HG02943 (cell line): ENCODE data around the gene CIB4.

Experiments used
- ATAC-seq: cut with Tn5 transposase; IDR thresholded peaks from one replicate; pipeline ENCODE4 v1.9.1; 2021; ENCODE audit warnings: mild to moderate bottlenecking, low read depth, moderate library complexity; ENCODE audit not compliant: unreplicated experiment

CIB4 gene

DNA sequence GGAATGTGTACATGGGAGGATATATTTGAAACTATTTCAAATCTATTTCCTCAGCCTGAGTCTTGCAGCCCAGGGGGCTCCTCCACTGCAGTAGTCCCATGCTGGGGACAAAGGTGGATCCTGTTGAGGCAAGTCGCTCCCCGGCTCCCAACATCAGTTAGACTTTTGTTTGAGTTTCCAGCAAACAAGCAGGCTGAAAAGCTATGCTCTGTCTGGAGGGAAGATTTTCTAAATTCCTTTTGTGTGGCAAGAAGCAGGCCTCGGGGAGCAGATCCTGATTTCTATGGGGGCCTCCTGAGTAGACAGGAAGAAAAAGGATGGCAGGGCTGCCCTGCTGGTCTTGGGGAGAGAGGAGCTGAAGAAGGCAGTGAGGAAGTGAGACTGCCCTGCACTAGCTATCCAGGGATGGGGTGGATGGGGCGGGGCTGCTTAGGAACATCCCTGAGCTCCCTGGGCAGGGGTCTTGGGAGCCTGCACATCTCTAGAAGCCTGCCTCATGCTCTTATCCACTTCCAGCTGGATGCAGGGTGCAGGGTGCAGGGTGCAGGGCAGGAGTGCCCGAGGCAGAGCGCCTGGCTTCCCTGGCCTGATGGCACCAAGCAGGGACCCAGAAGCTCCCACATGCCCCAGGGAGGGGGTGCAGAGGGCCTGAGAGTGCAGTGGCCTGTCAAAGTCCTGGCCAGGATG lies 6.0 kb upstream of the CIB4 start:
- ATAC-seq, result no peak

DNA sequence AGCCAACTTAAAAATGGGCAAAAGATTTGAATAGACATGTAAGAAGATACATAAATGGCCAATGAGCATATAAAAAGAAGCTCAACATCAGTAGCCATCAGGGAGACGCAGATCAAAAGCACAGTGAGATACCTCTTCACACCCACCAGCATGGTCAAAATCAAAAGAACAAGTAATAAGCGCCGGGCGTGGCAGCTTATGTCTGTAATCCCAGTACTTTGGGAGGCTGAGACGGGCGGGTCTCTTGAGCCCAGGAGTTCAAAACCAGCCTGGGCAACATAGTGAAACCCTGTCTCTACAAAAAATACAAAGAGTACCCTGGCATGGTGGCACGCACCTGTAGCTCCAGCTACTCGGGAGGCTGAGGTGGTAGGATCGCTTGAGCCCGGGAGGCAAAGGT lies 4.6 kb upstream of the CIB4 start:
- no peak for ATAC-seq

DNA sequence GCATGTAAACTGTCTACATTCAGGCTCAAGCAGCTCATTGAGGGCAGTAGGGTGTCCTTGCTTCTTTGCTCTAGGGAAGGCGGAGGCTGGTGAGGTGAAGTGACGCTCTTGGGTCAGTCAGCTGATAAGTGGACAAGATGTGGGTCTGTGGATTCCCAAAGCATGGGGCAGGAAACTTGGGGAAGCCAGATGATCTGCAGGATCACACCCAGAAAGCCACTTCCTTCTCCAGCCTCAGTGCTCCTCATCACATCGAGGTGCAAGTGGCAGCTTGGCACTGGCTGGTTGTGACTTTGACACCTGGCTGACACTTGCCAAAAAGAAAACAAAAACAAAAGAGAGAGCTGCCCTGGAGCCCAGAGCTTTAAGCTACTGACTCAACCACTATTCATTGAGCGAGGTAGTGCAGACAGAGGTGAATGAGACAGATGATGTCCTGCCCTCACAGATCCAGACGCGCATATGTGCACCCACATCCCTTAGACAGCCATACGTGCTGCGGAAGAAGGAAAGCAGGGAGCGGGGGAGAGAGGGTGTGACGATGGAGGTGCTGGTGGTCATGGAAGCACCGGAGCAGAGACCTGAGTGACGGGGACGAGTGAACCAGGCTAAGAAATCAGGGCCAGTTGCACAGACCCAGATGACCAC lies 3.1 kb upstream of the CIB4 start:
- no peak for ATAC-seq

DNA sequence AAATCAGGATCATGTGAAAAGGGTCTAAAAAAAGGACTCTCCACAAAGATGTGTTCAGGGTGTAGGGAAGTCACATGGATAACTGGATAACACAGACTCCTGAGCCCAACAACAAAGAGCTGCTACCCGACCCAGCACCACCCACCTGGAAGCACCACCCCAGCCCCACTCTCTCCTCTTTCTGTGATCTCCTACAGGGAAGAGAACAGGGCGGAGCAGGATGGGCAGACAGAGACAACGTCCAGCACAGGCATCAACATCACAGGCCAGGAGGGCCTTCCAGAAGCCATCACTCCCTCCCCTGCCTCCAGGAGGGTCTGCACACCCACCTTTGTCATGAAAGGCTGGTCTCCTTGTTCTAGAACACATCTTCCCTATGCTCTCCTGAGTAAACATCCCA lies 1.3 kb upstream of the CIB4 start:
- ATAC-seq, result no peak

DNA sequence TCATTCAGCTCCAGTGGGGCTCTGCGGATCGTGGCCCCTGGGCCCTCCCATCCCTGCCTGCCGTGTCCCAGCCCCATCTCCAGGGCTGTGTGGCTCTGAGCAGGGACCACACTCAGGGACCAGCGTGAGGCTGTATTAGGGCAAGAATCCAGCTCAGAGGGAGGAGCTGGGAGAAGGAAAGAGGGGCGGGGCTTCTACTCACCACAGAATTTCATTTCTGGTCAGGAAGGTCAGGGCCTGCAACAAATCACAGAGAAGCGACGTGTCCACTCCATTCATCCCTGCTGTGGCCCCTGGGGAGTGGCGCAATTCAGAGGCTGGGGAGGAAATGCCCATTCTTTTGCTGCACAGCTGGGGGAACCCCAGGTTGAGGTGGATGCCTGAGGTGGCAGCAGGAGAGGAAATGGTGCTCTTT lies 828 bp downstream of the CIB4 start:
- no peak for ATAC-seq

DNA sequence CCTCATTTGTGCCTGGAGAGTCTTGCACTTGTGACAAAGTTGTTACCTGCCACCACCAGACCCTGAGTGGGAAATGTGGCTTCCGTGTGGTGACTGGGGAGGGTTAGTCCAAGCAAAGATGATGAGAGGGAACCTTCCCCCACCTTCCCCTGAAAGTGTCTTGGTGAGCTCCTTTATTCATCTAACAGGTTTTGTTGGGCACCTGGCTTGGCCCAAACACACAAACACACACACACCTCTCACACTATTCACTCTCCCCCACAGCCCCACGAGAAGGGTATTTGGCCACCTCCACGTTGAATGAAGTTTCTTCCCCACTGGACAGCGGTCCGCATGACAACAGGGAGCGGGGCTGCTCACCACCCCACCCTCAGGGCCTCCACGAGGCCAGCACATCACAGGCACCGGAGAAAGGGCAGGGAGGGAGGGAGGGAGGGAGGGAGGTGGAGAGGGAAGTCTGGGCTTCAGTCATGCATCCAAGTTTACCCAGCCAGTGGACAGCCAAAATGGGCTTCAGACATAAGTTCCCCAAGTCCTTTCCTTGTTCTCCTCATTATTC lies 1.4 kb downstream of the CIB4 start:
- ATAC-seq, result no peak

DNA sequence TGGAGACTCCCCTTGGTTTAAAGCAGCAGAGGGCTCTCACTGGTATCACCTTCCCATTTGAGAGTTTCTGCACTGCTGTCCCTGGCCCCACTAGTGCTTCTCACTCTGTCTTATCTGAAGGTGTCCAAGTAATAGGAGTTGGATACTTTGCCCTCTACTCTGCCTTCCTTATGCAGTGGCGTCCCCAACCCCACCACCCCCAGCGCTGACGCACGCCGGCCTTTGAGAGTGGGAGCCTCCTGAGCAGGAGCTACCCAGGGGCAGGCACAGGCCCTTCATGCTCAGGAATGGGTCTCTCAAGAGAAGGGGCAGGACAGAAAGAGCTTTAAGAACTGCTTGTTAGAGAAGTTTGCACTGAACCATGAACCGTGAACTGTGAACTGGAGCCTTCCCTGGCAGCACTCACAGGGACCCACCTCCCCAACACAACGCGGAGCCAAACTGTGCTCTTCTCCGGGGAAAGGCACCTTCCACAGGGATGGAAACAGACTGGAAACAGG lies 3.3 kb downstream of the CIB4 start:
- ATAC-seq, result no peak

DNA sequence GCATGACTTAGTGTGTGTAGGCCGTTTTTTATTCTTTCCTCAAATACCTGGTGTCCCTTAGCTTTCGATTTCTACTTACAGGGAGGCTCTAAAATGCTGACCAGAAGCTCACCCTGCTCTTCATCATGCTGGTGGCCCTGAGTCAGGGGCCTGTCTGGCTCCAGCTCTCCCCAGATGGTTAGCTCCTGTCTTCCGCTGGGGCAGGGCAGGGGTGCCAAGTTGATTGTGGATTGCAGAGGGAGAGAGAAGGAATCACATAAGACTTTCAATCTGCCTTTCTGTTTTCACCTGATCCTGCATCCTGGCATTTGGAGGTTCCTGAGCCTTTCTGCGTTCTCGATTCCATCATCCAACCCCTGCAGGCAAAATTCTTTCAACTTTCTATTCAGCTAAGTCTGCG lies 4.2 kb downstream of the CIB4 start:
- no peak for ATAC-seq

DNA sequence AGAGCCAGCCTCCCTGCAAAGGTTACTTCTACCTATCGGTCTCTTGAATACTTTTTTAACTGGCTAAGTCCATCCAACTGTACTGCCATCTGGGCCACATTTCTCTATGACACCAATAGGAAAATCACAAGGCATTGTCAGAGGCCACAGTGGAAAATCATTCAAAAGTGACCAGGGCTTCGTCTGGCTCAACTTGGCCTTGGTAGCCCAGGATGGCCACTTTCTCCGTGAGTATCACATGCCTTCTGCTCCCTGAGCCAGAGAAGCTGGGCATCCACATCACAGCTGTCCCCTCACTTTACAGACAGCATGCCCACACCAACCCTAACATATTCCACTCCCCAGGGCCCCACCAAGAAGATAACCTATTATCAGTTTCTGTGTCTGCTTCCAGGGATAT lies 5.8 kb downstream of the CIB4 start:
- no peak for ATAC-seq

DNA sequence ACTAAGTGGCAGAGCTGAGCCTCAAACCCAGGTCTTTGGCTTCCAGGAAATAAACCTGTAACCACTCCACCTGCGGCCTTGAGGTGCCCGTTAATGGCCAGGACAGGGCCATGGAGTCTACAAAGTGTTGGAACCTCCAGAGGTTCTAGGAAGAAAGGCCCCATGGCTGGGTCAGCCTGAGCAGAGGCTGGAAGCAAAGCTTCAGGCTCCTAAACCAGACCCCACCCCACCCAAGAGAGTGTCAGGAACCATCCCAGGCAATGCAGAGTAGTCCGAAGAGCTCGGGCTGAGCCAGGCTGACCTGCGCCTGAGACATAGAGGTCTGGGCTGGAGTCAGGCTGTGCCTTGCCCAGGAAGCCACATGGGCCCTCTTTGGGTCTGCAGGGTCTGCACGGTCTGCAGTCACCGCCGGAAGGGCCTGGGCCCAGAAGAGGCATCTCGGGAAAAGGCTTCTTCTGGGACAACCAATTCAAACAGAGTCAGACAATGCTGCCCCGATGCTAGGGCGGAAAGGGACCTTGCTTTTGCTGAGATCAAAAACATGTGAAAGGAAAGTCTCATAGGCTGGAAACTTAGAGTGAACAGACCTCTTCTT lies 6.4 kb downstream of the CIB4 start:
- no peak for ATAC-seq

DNA sequence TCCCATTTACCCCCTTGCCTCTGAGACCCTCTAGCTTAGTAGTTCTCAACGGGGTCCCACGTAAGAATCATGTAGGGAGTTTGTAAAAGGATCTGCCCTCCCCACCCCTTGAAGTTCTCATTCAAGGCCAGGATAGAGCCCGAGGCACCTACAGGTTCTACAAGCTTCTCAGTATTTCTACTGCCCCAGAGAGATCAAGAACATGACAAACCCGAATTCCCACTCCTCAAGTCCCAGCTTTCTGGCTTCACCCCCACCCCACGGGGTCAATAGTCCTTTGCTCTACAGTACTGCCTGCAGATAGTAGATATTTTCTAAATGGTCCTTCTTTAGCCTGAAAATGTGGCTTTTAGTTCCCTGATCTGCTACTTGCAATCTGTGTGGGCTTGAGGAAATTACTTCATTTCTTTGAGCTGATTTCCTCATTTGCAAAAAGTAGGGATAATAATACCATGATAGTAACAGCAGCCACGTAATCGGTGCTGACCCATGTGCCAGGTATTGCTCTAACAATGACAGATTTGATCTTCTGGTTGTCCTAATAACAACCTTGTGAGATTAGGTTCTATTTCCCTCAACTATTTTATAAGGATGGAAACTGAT lies 7.1 kb downstream of the CIB4 start:
- no peak for ATAC-seq

DNA sequence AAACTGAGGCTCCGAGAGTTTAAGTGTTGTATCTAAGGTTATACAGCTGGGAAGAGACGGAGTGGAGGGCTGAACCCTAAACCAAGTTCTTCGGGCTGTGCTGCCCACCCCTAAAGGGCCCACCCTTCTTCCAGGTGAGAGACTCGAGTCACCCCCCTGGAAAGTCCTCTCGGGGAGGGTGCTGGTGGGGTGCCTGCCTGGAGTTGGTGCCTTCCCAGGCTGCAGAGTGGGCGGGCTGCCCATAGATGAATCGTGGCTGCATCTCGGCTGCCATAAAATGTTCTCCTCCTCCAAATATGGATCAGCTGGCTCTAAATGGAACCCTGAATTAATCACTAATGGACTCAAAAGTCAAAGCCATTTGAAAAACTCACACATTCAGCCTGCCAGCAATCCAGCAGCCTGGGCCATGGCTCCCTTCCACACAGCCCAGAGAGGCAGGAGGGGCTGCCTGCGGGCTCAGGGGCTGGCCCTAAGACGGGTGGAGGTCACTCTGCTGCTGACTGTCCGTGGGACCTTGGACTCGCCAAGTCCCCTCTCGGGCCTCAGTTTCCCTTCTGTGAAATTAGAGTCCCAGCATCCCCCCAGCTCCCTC lies 7.7 kb downstream of the CIB4 start:
- ATAC-seq, result no peak

DNA sequence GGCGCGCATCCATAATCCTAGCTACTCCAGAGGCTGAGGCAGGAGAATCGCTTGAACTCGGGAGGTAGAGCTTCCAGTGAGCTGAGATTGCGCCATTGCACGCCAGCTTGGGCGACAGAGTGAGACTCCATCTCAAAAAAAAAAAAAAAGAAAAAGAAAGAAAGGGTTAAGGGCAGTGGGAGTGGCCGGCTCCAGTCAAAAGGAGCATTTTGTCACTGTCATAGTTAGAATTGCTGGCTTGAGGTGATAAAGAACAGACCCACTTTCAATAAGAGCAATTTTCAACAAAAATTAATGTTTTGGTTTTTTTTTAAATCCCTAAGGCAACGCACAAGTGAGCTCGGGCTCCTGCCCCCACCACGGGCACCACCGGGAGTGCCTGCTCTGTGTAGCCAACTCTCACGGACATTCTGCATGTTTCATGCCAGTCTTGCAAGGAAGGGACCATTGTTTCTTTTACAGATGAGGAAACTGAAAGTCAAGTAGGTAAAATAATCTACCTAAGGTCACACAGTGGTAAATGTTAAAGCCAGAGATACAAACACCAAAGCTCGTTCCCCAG lies 8.5 kb downstream of the CIB4 start:
- ATAC-seq, result no peak

DNA sequence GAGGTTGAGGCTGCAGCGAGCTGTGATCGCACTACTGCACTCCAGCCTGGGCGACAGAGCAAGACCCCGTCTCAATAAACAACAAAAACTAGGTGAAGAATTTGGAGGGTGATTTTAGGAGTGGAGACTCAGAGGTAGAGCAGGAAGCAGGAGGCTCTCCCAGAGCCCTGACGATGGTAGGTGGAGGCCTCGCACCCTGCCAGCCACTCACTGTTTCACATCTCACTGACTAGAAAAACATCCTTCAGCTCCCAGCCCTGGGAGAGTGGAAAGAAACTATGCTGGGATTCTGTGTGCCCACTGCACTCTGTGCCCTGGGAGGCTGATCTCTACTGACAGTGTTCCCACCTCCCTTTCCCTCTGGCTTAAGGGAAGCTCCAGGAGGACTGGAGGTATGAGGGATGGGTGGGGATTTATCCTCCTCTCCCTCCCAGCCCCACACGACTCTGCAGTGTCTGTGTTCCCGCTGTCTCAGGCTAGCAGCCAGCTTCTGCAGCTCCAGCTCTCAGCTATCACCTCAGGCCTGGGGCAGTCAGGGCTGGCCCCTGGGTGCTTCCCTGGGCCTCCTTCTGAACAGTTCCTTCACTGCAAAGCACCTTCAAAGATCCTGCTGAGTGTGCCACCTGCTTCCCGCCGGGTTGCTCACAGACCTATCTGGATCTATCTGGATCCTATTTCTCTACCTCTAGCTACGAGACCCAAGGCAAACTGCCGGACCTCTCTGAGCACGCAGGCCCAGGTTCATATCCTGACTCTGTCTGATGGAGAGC lies 9.6 kb downstream of the CIB4 start:
- ATAC-seq, result no peak

DNA sequence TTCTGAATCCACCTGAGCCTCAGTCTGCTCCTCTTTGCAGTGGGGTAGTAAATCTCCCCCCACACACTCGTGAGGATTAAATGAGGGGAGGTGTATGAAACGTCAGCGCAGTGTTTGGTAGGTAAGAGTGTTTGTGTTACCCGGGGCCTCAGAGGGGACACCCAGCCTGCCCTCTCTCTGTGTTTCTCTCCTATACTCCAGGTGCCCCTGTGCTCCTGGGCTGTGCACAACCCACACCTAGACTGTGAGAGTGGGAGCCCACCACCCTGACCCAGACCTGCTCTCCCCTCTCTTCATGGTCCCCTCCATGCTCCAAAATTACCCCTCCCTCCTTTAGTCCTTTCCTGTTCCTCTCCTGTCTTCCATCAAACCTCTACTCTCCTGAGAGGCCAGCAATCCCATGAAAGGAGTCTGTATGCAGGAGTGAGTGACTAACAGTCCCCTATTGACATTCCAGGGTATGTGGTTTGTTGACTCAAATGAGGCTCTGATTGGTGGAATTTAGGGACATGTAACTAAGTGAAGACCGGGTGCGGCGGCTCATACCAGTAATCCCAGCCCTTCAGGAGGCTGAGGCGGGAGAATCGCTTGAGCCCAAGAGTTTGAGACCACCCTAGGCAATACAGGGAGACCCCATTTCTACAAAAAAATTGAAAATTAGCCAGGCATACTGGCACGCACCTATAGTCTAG lies 10.4 kb downstream of the CIB4 start:
- no peak for ATAC-seq

DNA sequence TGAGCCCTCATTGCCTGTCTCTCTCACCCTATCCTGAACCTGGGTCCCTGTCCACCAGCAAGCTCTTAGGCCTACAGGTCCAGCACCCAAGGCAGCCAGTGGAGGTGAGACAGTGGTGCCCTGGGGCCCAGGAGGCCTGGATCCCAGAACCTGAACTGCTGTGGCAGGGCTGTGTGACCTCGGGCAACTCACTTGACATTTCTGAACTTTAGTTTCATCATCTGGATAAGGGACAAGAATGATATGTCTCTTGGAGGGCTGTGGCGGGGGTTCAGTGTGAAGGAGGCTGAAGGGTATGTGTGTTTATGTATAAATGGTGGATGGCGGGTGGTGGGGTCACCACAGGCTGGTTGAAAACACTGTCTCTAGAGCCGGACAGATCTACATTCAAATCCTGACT lies 10.9 kb downstream of the CIB4 start:
- no peak for ATAC-seq

DNA sequence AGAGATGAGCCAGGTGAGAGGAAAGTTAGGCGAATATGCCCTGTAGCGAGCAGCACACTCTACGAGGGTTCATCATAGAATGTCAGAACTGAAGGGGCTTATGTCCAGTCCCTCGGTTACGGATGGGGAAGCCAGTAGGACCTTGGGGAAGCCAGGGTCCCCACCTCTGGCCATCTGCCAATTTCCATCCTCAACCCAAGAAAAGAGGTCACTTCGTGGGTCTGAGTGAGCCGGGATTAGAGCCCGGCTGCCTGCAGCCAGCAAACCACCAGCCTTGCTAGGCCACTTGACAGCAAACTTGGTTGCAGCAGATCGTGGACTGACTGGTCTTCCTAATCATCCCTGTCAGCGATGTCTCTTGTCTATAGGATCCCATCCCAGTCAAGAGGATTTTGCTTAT lies 11.4 kb downstream of the CIB4 start:
- no peak for ATAC-seq

DNA sequence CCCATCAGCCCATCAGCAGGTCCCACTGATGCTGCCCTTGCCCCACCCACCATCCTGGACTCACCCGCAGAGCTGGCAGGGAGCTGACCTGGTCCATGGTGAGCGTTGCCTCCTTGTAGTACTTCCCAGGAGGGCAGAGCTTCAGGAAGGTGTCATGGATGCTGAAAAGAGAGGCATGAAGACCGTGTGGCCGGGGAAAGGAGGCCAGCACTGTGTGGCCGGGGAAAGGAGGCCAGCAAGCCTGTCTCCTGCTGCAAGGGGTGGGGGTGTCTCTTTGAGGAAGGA lies 11.9 kb downstream of the CIB4 start:
- no peak for ATAC-seq

DNA sequence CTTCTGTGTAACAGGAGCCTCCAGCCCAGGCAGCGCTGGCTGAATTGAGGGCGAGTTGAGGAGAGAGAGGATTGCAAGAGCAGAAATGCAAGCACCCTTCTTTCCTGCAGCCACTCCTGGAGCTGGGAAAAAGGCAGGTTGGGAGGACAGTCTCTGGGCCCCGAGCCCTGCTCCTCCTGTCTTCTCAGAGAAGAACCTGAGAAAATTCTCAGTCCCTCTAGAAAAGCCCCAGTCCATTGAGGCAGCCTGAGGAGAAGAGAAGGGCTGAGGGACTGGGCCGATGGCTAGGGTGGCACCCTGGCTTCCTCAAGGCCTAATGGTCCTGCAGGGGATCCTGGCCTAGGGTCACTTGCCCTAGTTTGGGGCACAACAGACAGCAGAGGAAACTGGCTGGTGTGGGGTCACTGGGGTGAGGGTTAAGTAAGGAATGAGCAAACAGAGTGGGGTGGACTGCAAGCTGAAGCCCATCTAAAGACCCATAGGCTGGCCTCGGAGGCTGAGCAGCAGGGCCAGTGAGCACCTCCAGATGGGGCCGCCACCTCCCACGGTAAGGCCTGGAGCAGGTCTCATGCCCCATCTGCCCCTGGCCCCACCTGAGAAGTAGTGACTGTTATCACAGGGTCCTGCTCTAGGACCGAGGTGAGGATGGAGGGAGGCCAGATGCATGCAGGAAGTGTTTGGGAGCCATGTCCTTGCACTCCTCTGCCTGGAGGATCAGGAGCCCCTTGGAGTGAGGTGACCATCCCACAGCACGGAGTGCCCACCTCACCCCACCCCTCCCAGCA lies 12.4 kb downstream of the CIB4 start:
- no peak for ATAC-seq
